Body of pancreas (tissue), 4 donors: ENCODE results near the gene TNFRSF18. TPM values are rescaled to one million over a fixed set of nuclear protein-coding genes. Genes with fewer than 3 reads are reported as not detected.

Experiments
- ATAC-seq: fragments of 150-250 bp; one replicate; pipeline ENCODE4 v1.9.1; 2016
- DNase-seq, 4 donors: peaks; one replicate each; pipeline ENCODE4 v3.0.0-alpha.2; 2019
- H3K27ac ChIP-seq, 4 donors: fragments of 200-600 bp; sonication (generic); 1 replicate in 3 of 4; 2 replicates in 1 of 4; pipeline versions ENCODE4 v1.5.1 to v1.6.1; 2016 to 2019; ENCODE audit warnings: mild to moderate bottlenecking in 1 of 4, mixed read lengths in 1 of 4, moderate library complexity in 1 of 4
- H3K27me3 ChIP-seq, 2 donors: fragments of 200-600 bp; sonication (generic); one replicate each; pipeline ENCODE4 v1.6.0; 2016; ENCODE audit warnings: mild to moderate bottlenecking in 1 of 2
- H3K36me3 ChIP-seq, 2 donors: fragments of 200-600 bp; sonication (generic); replicated peaks in 1 of 2; 2 replicates each; pipeline ENCODE4 v1.5.1; 2016; ENCODE audit warnings: low read depth in 2 of 2; ENCODE audit not compliant: insufficient read depth in 1 of 2
- H3K4me1 ChIP-seq: fragments of 200-600 bp; sonication (generic); one replicate; pipeline ENCODE4 v1.6.0; 2016
- H3K4me3 ChIP-seq, 2 donors: fragments of 200-600 bp; sonication (generic); 1 replicate in 1 of 2; 2 replicates in 1 of 2; pipeline ENCODE4 v1.5.1; 2016 to 2019
- H3K9me3 ChIP-seq, 3 donors: fragments of 200-600 bp; sonication (generic); 1 replicate in 2 of 3; 2 replicates in 1 of 3; pipeline ENCODE4 v1.5.1; 2016
- POLR2A ChIP-seq, 3 donors: fragments of 450-650 bp; IDR thresholded peaks; one replicate each; pipeline ENCODE4 v1.6.1; 2016; ENCODE audit warnings: antibody characterized with exemption in 3 of 3, mild to moderate bottlenecking in 2 of 3
- WGBS, 2 donors: methylation state at CpG; one replicate each; pipeline ENCODE4 v1.1.5; 2017; 5-methylcytosine and 5-hydroxymethylcytosine counted together
- intact Hi-C: fragments of 100-400 bp; cut with DNase I; formaldehyde crosslinking; loops from one replicate; pipeline ENCODE4 v1.15.1; 2023
- total RNA-seq, 2 donors: library from RNA; depleted of rRNA; stranded (reverse); fragments of >200 nt; gene quantifications; one replicate each; pipeline ENCODE4 v1.1.0, GENCODE V29; 2016
- TF ChIP-seq, protein P1 (sequence below), 7 experiments: fragments of 450-650 bp in 4 of 7; fragments of 200-600 bp in 3 of 7; sonication (generic) in 3 of 7; IDR thresholded peaks; one replicate each; pipeline ENCODE4 v1.5.1; 2016 to 2019; ENCODE audit warnings: antibody characterized with exemption in 7 of 7

TNFRSF18 gene
- total RNA-seq, 2 donors from 2014 or later, result not detected

DNA sequence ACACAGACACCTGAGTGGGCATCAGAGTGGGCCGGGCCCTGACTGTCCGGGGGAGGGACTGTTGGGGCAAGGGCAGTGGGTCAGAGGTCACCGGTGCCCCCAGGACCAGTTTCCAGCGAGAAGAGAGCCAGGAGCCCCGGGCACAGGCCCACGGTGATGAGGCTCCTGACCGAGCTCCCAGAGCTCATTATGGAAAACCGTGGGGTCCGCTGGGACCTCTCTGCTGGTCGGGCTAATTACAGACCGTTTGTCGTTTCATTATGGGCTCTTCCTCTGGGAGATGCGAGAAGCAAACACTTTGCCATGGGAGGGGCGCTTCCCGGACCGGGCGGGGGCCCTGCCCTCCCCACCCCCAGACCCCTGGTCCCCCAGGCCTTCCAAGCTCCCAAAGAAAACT is 44.7 kb downstream of the TNFRSF18 start:
- WGBS, 2 donors, result 80% methylated on average over 1 to 17 of the region's 17 CpGs
- Histone ChIP-seq H3K27ac (peak overlapping the region; percentile 89 to 97 (median 94)), H3K36me3 (no peaks in the 10 kb centered on the region), H3K27me3 (no peaks in the 10 kb centered on the region), H3K9me3 (no peaks in the 10 kb centered on the region), H3K4me3 (no peak overlapping the region), H3K4me1 (peaks cover 49% of the 10 kb centered on the region)
- no peak for DNase-seq
- intact Hi-C loops, result no loop called here
- TF ChIP-seq, protein P1, sequence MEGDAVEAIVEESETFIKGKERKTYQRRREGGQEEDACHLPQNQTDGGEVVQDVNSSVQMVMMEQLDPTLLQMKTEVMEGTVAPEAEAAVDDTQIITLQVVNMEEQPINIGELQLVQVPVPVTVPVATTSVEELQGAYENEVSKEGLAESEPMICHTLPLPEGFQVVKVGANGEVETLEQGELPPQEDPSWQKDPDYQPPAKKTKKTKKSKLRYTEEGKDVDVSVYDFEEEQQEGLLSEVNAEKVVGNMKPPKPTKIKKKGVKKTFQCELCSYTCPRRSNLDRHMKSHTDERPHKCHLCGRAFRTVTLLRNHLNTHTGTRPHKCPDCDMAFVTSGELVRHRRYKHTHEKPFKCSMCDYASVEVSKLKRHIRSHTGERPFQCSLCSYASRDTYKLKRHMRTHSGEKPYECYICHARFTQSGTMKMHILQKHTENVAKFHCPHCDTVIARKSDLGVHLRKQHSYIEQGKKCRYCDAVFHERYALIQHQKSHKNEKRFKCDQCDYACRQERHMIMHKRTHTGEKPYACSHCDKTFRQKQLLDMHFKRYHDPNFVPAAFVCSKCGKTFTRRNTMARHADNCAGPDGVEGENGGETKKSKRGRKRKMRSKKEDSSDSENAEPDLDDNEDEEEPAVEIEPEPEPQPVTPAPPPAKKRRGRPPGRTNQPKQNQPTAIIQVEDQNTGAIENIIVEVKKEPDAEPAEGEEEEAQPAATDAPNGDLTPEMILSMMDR (IDR thresholded peaks at IDR 0.05), result no peak
- TF ChIP-seq POLR2A (IDR thresholded peaks at IDR 0.05), result no peak
- no peak for ATAC-seq

DNA sequence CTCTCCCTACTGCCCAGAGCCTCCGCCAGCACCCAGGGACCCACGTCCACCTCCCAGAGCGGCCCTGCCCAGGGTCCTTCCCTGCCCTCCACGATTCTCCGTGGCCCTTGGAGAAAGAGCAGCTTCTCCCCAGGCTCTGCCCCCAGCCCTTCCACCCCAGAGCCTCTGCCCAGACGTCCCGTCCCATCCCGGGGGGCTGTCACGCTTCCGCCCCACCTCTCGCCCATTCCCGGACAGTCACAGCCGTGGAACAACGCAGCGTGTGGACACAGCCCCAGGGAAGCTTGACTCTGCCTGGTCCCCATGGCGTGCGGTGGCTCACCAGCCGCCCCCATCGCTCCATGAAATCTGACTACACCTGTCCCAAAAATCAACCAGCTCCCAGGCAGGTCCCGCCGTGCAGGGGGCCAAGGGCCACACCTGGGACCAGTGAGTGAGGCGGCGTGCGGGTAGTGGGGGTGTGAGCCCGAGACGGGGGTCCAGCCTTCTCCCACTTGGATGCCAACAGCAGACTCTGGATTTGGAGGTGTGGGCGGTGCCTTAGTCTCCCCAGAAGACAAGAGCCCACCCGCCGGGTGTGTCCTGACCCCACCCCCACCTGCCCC is 45.2 kb downstream of the TNFRSF18 start:
- Histone ChIP-seq H3K4me1 (peaks cover 46% of the 10 kb centered on the region), H3K4me3 (no peak overlapping the region), H3K36me3 (no peaks in the 10 kb centered on the region), H3K9me3 (no peaks in the 10 kb centered on the region), H3K27ac (peak overlapping the region in 3 of 4 donors; percentile 89 to 97 (median 95)), H3K27me3 (no peaks in the 10 kb centered on the region)
- no peak for DNase-seq
- WGBS, 2 donors, result 86 to 89% methylated on average over 9 to 29 of the region's 29 CpGs
- intact Hi-C loops, result no loop called here
- TF ChIP-seq, protein P1 (IDR thresholded peaks at IDR 0.05), result no peak
- TF ChIP-seq POLR2A (IDR thresholded peaks at IDR 0.05), result no peak
- ATAC-seq, result no peak

DNA sequence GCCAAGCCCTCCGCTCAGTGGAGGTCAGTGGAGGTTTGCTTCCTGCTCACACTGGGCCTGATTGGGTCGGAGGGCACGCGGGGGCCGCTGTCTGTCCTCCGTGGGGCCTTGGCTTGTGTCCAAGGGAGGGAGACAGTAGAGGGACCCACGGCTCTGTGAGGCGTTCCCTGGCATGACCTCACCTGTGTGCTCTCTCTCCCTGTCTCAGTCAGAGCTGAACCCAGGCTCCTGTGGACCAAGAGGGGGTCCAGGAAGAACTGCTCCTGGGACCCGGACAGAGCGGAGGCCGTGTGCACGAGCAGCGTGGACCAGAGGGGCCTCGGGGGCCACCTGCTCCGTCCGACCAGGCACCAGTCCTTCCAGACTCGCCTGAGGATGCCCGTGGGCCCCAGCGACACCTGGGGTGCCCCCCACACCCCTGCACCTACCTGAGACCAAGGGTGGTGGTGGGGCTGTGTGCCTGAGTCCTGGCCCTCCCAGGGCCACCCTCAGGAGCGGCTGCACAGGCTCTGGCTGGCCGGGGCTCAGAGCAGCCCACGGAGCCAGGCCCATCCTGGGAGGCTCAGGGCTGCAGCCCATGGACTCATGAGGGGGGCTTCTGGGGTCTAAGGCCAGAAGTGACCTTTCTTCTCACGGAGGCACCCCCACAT is 46.0 kb downstream of the TNFRSF18 start:
- intact Hi-C loops, result no loop called here
- H3K27ac ChIP-seq, result no peak overlapping the region
- no peaks in the 10 kb centered on the region for H3K36me3 ChIP-seq
- peaks cover 38% of the 10 kb centered on the region for H3K4me1 ChIP-seq
- TF ChIP-seq, protein P1 (IDR thresholded peaks at IDR 0.05), result no peak
- no peak for TF ChIP-seq POLR2A (IDR thresholded peaks at IDR 0.05)
- H3K27me3 ChIP-seq, result no peaks in the 10 kb centered on the region
- no peaks in the 10 kb centered on the region for H3K9me3 ChIP-seq
- ATAC-seq (no peak), DNase-seq (no peak)
- 88 to 89% methylated on average over 8 to 17 of the region's 23 CpGs for WGBS, 2 donors
- no peak overlapping the region for H3K4me3 ChIP-seq

DNA sequence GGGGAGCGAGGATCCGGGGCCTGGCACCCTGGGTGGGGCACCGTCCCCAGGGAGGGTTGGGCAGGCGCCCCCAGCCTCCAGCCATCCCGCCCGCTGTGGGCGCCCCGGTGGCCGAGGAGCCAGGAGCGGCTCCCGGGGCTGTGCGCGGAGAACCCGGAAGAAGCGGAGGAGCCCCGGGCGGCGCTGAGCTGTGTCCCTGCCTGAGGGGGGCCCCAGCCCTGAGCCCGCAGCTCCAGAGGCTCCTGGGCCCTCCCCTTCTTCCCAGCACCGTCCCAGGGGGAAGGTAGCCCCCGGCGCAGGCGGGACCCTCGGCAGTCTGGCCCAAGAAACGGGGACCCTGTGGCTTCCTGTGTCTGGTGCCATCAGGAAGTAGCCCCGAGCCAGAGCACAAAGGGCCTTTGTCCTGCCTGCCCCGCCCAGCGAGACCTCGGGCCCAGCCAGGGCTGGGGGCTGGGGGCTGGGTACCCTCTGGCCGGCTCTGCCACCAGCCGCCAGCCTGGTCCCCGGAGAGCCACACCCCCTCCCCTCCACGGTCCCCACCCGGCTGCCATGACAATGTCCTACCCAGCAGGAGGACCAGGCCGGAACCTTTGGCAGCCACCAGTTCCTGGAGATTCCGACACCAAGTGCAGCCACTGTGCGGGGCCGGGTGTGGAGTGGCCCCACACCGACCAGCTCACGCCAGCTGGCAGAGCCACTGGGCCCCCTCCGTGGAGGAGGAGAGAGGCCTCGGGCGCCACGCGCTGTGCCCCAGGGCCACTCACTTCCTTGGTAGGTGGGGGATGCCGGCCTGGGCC is 48.3 kb downstream of the TNFRSF18 start:
- TF ChIP-seq, protein P1 (IDR thresholded peaks at IDR 0.05), result no peak
- TF ChIP-seq POLR2A (IDR thresholded peaks at IDR 0.05), result peak; percentile 21 to 80 (median 74)
- Histone ChIP-seq H3K27me3 (no peaks in the 10 kb centered on the region), H3K27ac (peak overlapping the region; percentile 90 to 100 (median 98)), H3K4me1 (peaks cover 26% of the 10 kb centered on the region), H3K36me3 (no peaks in the 10 kb centered on the region), H3K9me3 (no peaks in the 10 kb centered on the region), H3K4me3 (peak overlapping the region; percentile 23 to 40)
- WGBS, 2 donors, result 9 to 14% methylated on average over 6 to 38 of the region's 46 CpGs
- intact Hi-C loops, result no loop called here
- ATAC-seq (peak; percentile 61), DNase-seq (peak; percentile 69 to 84 (median 78))
